H9 (cell line): ENCODE data around the gene STK35. TPM values are rescaled to one million over a fixed set of nuclear protein-coding genes. Genes with fewer than 3 reads are reported as not detected.

ENCODE experiments used
- DNase-seq: peaks from one replicate; pipeline ENCODE4 v3.0.0-alpha.2; 2017
- H2AFZ ChIP-seq: one replicate; pipeline ENCODE4 v1.6.1; 2013; ENCODE audit warnings: mild to moderate bottlenecking, low read length, control low read depth, moderate library complexity
- H2AK5ac ChIP-seq: 2 replicates; pipeline ENCODE4 v1.6.1; 2013; ENCODE audit warnings: low read length, control low read depth, mixed read lengths; ENCODE audit not compliant: insufficient read length
- H2BK120ac ChIP-seq: one replicate; pipeline ENCODE4 v1.6.1; 2013; ENCODE audit warnings: low read depth, mild to moderate bottlenecking, low read length, control low read depth, inconsistent platforms; ENCODE audit not compliant: poor library complexity, severe bottlenecking
- H2BK12ac ChIP-seq: 2 replicates; pipeline ENCODE4 v1.6.1; 2013; ENCODE audit warnings: low read length, control low read depth, mixed read lengths, low read depth; ENCODE audit not compliant: insufficient read length
- H2BK15ac ChIP-seq: 2 replicates; pipeline ENCODE4 v1.6.1; 2013; ENCODE audit warnings: low read depth, low read length, control low read depth
- H2BK20ac ChIP-seq: one replicate; pipeline ENCODE4 v1.6.1; 2013; ENCODE audit warnings: low read depth, mild to moderate bottlenecking, low read length, control low read depth, inconsistent platforms; ENCODE audit not compliant: poor library complexity, severe bottlenecking
- H2BK5ac ChIP-seq: 2 replicates; pipeline ENCODE4 v1.6.1; 2013; ENCODE audit warnings: low read length, control low read depth, mixed read lengths; ENCODE audit not compliant: insufficient read length
- H3K14ac ChIP-seq: 2 replicates; pipeline ENCODE4 v1.6.1; 2013; ENCODE audit warnings: low read length, control low read depth; ENCODE audit not compliant: insufficient read depth
- H3K18ac ChIP-seq: 2 replicates; pipeline ENCODE4 v1.6.1; 2013; ENCODE audit warnings: low read depth, mild to moderate bottlenecking, mixed read lengths, low read length, control low read depth; ENCODE audit not compliant: insufficient read length
- H3K23ac ChIP-seq: 2 replicates; pipeline ENCODE4 v1.6.1; 2013; ENCODE audit warnings: low read length, control low read depth, mixed read lengths, low read depth; ENCODE audit not compliant: insufficient read length
- H3K23me2 ChIP-seq: 2 replicates; pipeline ENCODE4 v1.6.1; 2013; ENCODE audit warnings: low read depth, mild to moderate bottlenecking, mixed read lengths, low read length, control low read depth; ENCODE audit not compliant: insufficient read length, poor library complexity, severe bottlenecking
- H3K27ac ChIP-seq: 2 replicates; pipeline ENCODE4 v1.5.1; 2013; ENCODE audit warnings: low read length, control low read depth, mixed read lengths, low read depth; ENCODE audit not compliant: insufficient read length
- H3K27me3 ChIP-seq: 2 replicates; pipeline ENCODE4 v1.6.1; 2013; ENCODE audit warnings: low read length, control low read depth, inconsistent platforms; ENCODE audit not compliant: insufficient read depth
- H3K4ac ChIP-seq: 2 replicates; pipeline ENCODE4 v1.6.1; 2013; ENCODE audit warnings: low read depth, mild to moderate bottlenecking, control low read depth, inconsistent platforms, low read length, moderate library complexity
- H3K4me1 ChIP-seq: 2 replicates; pipeline ENCODE4 v1.6.1; 2013; ENCODE audit warnings: low read length, control low read depth, inconsistent platforms; ENCODE audit not compliant: insufficient read depth
- H3K4me2 ChIP-seq: 2 replicates; pipeline ENCODE4 v1.6.1; 2013; ENCODE audit warnings: low read length, control low read depth, mixed read lengths; ENCODE audit not compliant: insufficient read length, insufficient read depth
- H3K56ac ChIP-seq: 2 replicates; pipeline ENCODE4 v1.6.1; 2013; ENCODE audit warnings: low read depth, mild to moderate bottlenecking, mixed read lengths, low read length, control low read depth; ENCODE audit not compliant: insufficient read length
- H3K79me1 ChIP-seq: 2 replicates; pipeline ENCODE4 v1.6.1; 2013; ENCODE audit warnings: low read depth, mild to moderate bottlenecking, moderate library complexity, low read length, control low read depth, inconsistent platforms; ENCODE audit not compliant: insufficient read depth, poor library complexity, severe bottlenecking
- H3K79me2 ChIP-seq: 2 replicates; pipeline ENCODE4 v1.6.1; 2013; ENCODE audit warnings: low read length, control low read depth, inconsistent platforms; ENCODE audit not compliant: insufficient read depth
- H3K9ac ChIP-seq: 2 replicates; pipeline ENCODE4 v1.6.1; 2013; ENCODE audit warnings: low read length, control low read depth, mixed read lengths; ENCODE audit not compliant: insufficient read length; ENCODE audit errors: extremely low read depth
- H3K9me3 ChIP-seq: one replicate; pipeline ENCODE4 v1.6.1; 2013; ENCODE audit warnings: low read depth, low read length, inconsistent platforms; ENCODE audit not compliant: control insufficient read depth
- H3T11ph ChIP-seq: one replicate; pipeline ENCODE4 v1.6.1; 2013; ENCODE audit warnings: mild to moderate bottlenecking, low read length, control low read depth, inconsistent platforms
- H4K20me1 ChIP-seq: one replicate; pipeline ENCODE4 v1.6.1; 2013; ENCODE audit not compliant: control insufficient read depth, insufficient read length, insufficient read depth
- H4K5ac ChIP-seq: 2 replicates; pipeline ENCODE4 v1.6.1; 2013; ENCODE audit warnings: low read depth, mild to moderate bottlenecking, mixed read lengths, low read length, control low read depth; ENCODE audit not compliant: insufficient read length
- H4K8ac ChIP-seq: replicated peaks from 2 replicates; pipeline ENCODE4 v1.6.1; 2013; ENCODE audit warnings: low read length, control low read depth, mixed read lengths, low read depth; ENCODE audit not compliant: insufficient read length
- H4K91ac ChIP-seq: 2 replicates; pipeline ENCODE4 v1.6.1; 2013; ENCODE audit warnings: low read depth, mild to moderate bottlenecking, moderate library complexity, mixed read lengths, low read length, control low read depth; ENCODE audit not compliant: insufficient read length
- H3K27ac Mint-ChIP-seq, 3 experiments: 2 replicates in 2 of 3; 3 replicates in 1 of 3; pipeline ENCODE4 v1.8.0; 2020 to 2021; ENCODE audit warnings: mixed read lengths in 3 of 3, mild to moderate bottlenecking in 1 of 3, moderate library complexity in 1 of 3
- H3K27me3 Mint-ChIP-seq: 2 replicates; pipeline ENCODE4 v1.8.0; 2021; ENCODE audit warnings: low read depth, mild to moderate bottlenecking, moderate library complexity, mixed read lengths
- H3K36me3 Mint-ChIP-seq, 3 experiments: 2 replicates in 2 of 3; 3 replicates in 1 of 3; pipeline ENCODE4 v1.8.0; 2020 to 2021; ENCODE audit warnings: low read depth in 3 of 3, mixed read lengths in 3 of 3; ENCODE audit not compliant: insufficient read depth in 1 of 3
- H3K4me1 Mint-ChIP-seq, 2 experiments: 2 replicates each; pipeline ENCODE4 v1.8.0; 2020; ENCODE audit warnings: mixed read lengths in 2 of 2
- H3K4me3 Mint-ChIP-seq, 2 experiments: 2 replicates in 1 of 2; 3 replicates in 1 of 2; pipeline ENCODE4 v1.8.0; 2020 to 2021; ENCODE audit warnings: mild to moderate bottlenecking in 2 of 2, mixed read lengths in 2 of 2, moderate library complexity in 1 of 2
- H3K9me3 Mint-ChIP-seq, 2 experiments: 2 replicates in 1 of 2; 3 replicates in 1 of 2; pipeline ENCODE4 v1.8.0; 2020; ENCODE audit warnings: mild to moderate bottlenecking in 2 of 2, mixed read lengths in 2 of 2, moderate library complexity in 1 of 2
- WGBS: extraction: QIAGEN DNeasy Blood & Tissue Kit; methylation state at CpG from one replicate; pipeline ENCODE4 v1.1.7; 2013; ENCODE audit warnings: missing lambda C conversion rate, low lambda C conversion rate, mixed read lengths; ENCODE audit not compliant: insufficient read length; ENCODE audit errors: extremely low coverage; 5-methylcytosine and 5-hydroxymethylcytosine counted together
- total RNA-seq: library from RNA; stranded (reverse); gene quantifications from 2 replicates; pipeline ENCODE4 v1.2.1, GENCODE V29; 2021
- TF ChIP-seq, protein P1 (sequence below): fragments of 200-600 bp; sonication (generic); conservative IDR thresholded peaks from 3 replicates; pipeline ENCODE4 v1.8.0; 2021; ENCODE audit warnings: antibody characterized with exemption, mild to moderate bottlenecking

Gene STK35
- total RNA-seq, 1 experiment from 2014 or later, result 66.2 TPM

DNA sequence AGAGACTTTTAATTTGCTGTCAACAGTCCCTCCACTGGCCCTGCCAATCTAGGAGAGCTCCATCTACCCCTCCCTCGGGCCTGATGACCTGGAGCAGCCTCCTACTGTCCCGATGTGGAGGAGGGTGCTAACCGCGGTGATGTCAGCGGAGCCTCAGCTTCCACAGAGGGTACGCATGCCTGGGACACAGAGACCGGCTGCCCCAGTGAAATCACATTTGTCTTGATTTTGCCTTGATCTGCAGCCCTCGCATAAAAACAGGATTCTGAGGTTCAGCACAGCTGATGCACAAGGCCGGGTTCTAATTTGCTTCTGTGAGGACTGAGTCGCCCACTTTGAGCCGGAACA is 77.6 kb downstream of the STK35 start:
- H3K9ac ChIP-seq, result no peak overlapping the region
- no peak overlapping the region for H3K23ac ChIP-seq
- H2AK5ac ChIP-seq, result no peak overlapping the region
- H4K5ac ChIP-seq, result no peak overlapping the region
- no peak for DNase-seq
- no peak overlapping the region for H2BK5ac ChIP-seq
- H2BK20ac ChIP-seq, result no peak overlapping the region
- Mint-ChIP-seq H3K27me3 (peaks cover 6% of the 10 kb centered on the region), H3K4me1 (no peaks in the 10 kb centered on the region), H3K36me3 (no peaks in the 10 kb centered on the region), H3K9me3 (no peaks in the 10 kb centered on the region), H3K27ac (no peak overlapping the region; a peak in 1 of 7 replicates), H3K4me3 (no peak overlapping the region)
- H2BK12ac ChIP-seq, result no peak overlapping the region
- no peak overlapping the region for H3K27ac ChIP-seq
- H3K27me3 ChIP-seq, result no peaks in the 10 kb centered on the region
- H3K14ac ChIP-seq, result no peak overlapping the region
- WGBS, result no CpG with 5 or more reads among the region's 11 CpGs
- no peaks in the 10 kb centered on the region for H3K9me3 ChIP-seq
- no peak overlapping the region for H4K91ac ChIP-seq
- no peaks in the 10 kb centered on the region for H3K4me1 ChIP-seq
- H3K23me2 ChIP-seq, result no peaks in the 10 kb centered on the region
- no peak overlapping the region for H4K8ac ChIP-seq
- no peak overlapping the region for H3T11ph ChIP-seq
- no peaks in the 10 kb centered on the region for H3K79me1 ChIP-seq
- H2BK120ac ChIP-seq, result no peak overlapping the region
- no peak overlapping the region for H3K4me2 ChIP-seq
- H3K4ac ChIP-seq, result no peak overlapping the region
- H2AFZ ChIP-seq, result no peak overlapping the region
- H3K18ac ChIP-seq, result no peak overlapping the region
- no peaks in the 10 kb centered on the region for H3K79me2 ChIP-seq
- TF ChIP-seq, protein P1, sequence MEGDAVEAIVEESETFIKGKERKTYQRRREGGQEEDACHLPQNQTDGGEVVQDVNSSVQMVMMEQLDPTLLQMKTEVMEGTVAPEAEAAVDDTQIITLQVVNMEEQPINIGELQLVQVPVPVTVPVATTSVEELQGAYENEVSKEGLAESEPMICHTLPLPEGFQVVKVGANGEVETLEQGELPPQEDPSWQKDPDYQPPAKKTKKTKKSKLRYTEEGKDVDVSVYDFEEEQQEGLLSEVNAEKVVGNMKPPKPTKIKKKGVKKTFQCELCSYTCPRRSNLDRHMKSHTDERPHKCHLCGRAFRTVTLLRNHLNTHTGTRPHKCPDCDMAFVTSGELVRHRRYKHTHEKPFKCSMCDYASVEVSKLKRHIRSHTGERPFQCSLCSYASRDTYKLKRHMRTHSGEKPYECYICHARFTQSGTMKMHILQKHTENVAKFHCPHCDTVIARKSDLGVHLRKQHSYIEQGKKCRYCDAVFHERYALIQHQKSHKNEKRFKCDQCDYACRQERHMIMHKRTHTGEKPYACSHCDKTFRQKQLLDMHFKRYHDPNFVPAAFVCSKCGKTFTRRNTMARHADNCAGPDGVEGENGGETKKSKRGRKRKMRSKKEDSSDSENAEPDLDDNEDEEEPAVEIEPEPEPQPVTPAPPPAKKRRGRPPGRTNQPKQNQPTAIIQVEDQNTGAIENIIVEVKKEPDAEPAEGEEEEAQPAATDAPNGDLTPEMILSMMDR, result no peak
- H4K20me1 ChIP-seq, result no peaks in the 10 kb centered on the region
- no peak overlapping the region for H3K56ac ChIP-seq
- H2BK15ac ChIP-seq, result no peak overlapping the region
